ENCODE data around the gene PCP2. TPM values are rescaled to one million over a fixed set of nuclear protein-coding genes. Genes with fewer than 3 reads are reported as not detected.

PCP2 gene
- total RNA-seq, 1 donor from 2014 or later, result not detected

DNA sequence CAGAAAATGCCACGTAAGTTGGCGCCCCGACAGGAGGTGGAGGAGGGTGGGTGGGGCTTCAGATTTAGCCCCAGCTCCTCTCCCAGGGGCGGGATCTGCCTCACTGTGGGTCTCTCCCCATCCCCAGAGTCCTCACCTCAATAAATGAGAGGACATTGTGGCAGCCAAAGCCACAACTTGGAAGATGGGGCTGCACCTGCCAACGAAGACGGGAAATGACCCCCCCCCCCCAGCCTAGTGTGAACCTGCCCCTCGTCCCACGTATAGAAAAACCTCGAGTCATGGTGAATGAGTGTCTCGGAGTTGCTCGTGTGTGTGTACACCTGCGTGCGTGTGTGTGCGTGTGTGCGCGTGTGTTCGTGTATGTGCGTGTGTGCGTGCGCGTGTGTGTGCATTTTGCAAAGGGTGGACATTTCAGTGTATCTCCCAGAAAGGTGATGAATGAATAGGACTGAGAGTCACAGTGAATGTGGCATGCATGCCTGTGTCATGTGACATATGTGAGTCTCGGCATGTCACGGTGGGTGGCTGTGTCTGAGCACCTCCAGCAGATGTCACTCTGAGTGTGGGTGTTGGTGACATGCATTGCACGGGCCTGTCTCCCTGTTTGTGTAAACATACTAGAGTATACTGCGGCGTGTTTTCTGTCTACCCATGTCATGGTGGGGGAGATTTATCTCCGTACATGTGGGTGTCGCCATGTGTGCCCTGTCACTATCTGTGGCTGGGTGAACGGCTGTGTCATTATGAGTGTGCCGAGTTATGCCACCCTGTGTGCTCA is 45.6 kb upstream of the PCP2 start:
- Histone ChIP-seq H3K27me3 (ENCODE audit: control insufficient read depth, insufficient read depth, low read length) (peaks cover 17% of the 10 kb centered on the region), H3K36me3 (ENCODE audit: control insufficient read depth, insufficient read depth, low read length) (no peaks in the 10 kb centered on the region), H3K4me3 (ENCODE audit: low read depth, low read length) (no peak overlapping the region)
- DNase-seq (ENCODE audit: low read depth), result no peak
- TF ChIP-seq, protein P1, sequence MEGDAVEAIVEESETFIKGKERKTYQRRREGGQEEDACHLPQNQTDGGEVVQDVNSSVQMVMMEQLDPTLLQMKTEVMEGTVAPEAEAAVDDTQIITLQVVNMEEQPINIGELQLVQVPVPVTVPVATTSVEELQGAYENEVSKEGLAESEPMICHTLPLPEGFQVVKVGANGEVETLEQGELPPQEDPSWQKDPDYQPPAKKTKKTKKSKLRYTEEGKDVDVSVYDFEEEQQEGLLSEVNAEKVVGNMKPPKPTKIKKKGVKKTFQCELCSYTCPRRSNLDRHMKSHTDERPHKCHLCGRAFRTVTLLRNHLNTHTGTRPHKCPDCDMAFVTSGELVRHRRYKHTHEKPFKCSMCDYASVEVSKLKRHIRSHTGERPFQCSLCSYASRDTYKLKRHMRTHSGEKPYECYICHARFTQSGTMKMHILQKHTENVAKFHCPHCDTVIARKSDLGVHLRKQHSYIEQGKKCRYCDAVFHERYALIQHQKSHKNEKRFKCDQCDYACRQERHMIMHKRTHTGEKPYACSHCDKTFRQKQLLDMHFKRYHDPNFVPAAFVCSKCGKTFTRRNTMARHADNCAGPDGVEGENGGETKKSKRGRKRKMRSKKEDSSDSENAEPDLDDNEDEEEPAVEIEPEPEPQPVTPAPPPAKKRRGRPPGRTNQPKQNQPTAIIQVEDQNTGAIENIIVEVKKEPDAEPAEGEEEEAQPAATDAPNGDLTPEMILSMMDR (IDR thresholded peaks at IDR 0.05; ENCODE audit: insufficient read depth, low read length, poor library complexity, severe bottlenecking), result no peak

- no peak for DNase-seq (ENCODE audit: low read depth)
Observed at GRCh38 chr19:7677669-7678311, 44.3 kb upstream of the PCP2 start.

GRCh38 chr19:7676854-7677253 is 43.3 kb upstream of the PCP2 start, which contains the start of gene MCEMP1:
Gene MCEMP1 (plus strand): TSS chr19:7677090. CDS start chr19:7677121, 31 bp downstream.
- TF ChIP-seq, protein P1 (IDR thresholded peaks at IDR 0.05; ENCODE audit: insufficient read depth, low read length, poor library complexity, severe bottlenecking), result no peak
- Histone ChIP-seq H3K4me3 (ENCODE audit: low read depth, low read length) (no peak within 1 kb of the TSS), H3K36me3 (ENCODE audit: control insufficient read depth, insufficient read depth, low read length) (no peaks in the 10 kb centered on the region), H3K27me3 (ENCODE audit: control insufficient read depth, insufficient read depth, low read length) (peaks cover 24% of the 10 kb centered on the region)
- DNase-seq (ENCODE audit: low read depth), result no peak

More at GRCh38 chr19:7677669-7678311, 44.3 kb upstream of the PCP2 start:
- Histone ChIP-seq H3K4me3 (ENCODE audit: low read depth, low read length) (no peak overlapping the region), H3K27me3 (ENCODE audit: control insufficient read depth, insufficient read depth, low read length) (peaks cover 19% of the 10 kb centered on the region), H3K36me3 (ENCODE audit: control insufficient read depth, insufficient read depth, low read length) (no peaks in the 10 kb centered on the region)
- TF ChIP-seq, protein P1 (IDR thresholded peaks at IDR 0.05; ENCODE audit: insufficient read depth, low read length, poor library complexity, severe bottlenecking), result no peak

DNA sequence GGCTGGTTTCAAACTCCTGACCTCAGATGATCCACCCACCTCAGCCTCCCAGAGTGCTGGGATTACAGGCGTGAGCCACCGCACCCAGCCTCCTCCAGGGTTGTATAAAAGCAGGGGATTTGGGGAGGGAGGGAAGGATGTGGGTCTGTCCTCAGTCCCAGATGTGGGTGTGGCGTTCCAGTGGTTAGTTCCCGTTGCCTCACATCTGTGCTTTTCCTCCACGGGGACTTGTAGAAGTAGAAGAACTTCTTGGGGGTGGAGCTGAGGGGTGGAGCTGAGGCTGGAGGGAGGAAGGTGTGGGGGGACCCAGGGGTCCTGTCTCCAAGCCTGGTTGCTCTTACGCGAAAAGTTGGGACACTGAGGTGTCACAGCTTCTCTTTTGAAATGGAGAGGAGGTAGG is 42.9 kb upstream of the PCP2 start:
- Histone ChIP-seq H3K4me3 (ENCODE audit: low read depth, low read length) (no peak overlapping the region), H3K36me3 (ENCODE audit: control insufficient read depth, insufficient read depth, low read length) (no peaks in the 10 kb centered on the region), H3K27me3 (ENCODE audit: control insufficient read depth, insufficient read depth, low read length) (peaks cover 27% of the 10 kb centered on the region)
- DNase-seq (ENCODE audit: low read depth), result no peak
- TF ChIP-seq, protein P1 (IDR thresholded peaks at IDR 0.05; ENCODE audit: insufficient read depth, low read length, poor library complexity, severe bottlenecking), result no peak

DNA sequence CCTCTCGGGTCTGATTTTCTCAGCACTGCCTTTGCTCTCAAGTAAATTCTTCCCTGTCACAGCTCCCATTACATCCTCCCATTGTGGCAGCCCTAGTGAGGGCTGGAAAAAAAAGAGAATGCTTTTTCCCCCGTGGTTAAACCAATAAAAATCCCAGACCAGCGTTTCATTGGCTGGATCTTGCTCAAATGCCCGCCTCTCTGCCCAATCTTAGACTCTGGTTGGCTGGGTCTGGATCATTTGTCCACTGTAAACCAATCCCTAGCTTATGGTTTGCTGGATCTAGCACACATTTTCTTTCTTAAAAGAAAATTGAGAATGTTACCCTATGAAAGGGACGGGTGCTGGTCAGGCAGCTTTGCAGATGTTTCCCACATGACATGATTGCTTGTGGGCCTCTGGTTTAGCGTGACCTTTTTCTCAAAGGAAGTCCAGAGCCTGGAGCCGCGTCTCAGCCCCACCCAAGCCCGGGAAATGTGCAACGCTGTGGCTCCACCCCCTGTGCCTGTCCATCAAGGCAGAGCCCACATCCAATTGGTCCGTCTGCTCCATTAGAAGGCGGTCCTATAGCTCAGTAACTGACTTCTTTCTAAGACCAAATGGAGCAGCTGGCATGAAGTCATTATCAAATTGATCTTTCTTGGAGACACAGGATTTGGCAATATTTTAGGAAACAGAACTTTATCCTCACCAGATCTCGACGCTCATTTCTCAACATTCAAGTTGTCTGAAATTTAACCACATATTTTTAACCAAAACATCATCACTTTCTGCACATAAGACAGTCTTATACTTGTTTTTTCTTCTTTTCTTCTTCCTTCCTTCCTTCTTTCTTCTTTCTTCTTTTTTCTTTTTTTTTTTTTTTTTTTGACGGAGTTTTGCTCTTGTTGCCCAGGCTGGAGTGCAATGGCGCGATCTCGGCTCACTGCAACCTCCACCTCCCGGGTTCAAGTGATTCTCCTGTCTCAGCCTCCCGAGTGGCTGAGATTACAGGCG is 40.8 kb upstream of the PCP2 start:
- TF ChIP-seq, protein P1 (IDR thresholded peaks at IDR 0.05; ENCODE audit: insufficient read depth, low read length, poor library complexity, severe bottlenecking), result no peak
- no peaks in the 10 kb centered on the region for H3K36me3 ChIP-seq (ENCODE audit: control insufficient read depth, insufficient read depth, low read length)
- no peak overlapping the region for H3K4me3 ChIP-seq (ENCODE audit: low read depth, low read length)
- DNase-seq (ENCODE audit: low read depth), result no peak
- peaks cover 37% of the 10 kb centered on the region for H3K27me3 ChIP-seq (ENCODE audit: control insufficient read depth, insufficient read depth, low read length)
